DND-41 (cell line): ENCODE data around the gene DAPP1.

Source experiments
- ATAC-seq: fragments of 200-7000 bp; cut with Tn5 transposase; 3 replicates; pipeline ENCODE4 v1.9.1; 2021; ENCODE audit warnings: low read depth; ENCODE audit not compliant: insufficient read depth
- DNase-seq: peaks from one replicate; pipeline ENCODE4 v3.0.0-alpha.2; 2020
- H2AFZ ChIP-seq: 2 replicates; pipeline ENCODE4 v1.6.0; 2012; ENCODE audit warnings: low read depth, low read length
- H3K27ac ChIP-seq: 2 replicates; pipeline ENCODE4 v1.5.1; 2012; ENCODE audit warnings: low read length, inconsistent platforms
- H3K27me3 ChIP-seq: fragments of 200-600 bp; sonication (generic); 2 replicates; pipeline ENCODE4 v1.6.0; 2012; ENCODE audit warnings: low read length, mild to moderate bottlenecking, inconsistent platforms; ENCODE audit not compliant: insufficient read depth, poor library complexity
- H3K36me3 ChIP-seq: 2 replicates; pipeline ENCODE4 v1.5.1; 2012; ENCODE audit warnings: low read length, inconsistent platforms; ENCODE audit not compliant: insufficient read depth
- H3K4me1 ChIP-seq: 2 replicates; pipeline ENCODE4 v1.5.1; 2012; ENCODE audit warnings: mild to moderate bottlenecking, low read length; ENCODE audit not compliant: insufficient read depth
- H3K4me2 ChIP-seq: 2 replicates; pipeline ENCODE4 v1.6.0; 2012; ENCODE audit warnings: mild to moderate bottlenecking, moderate library complexity, low read length, inconsistent platforms; ENCODE audit not compliant: insufficient read depth
- H3K4me3 ChIP-seq, 2 experiments: fragments of 200-600 bp in 1 of 2; shearing (Covaris generic) in 1 of 2; 2 replicates each; pipeline ENCODE4 v1.5.1; 2012 to 2016; ENCODE audit warnings: inconsistent platforms in 2 of 2, low read length in 2 of 2, mild to moderate bottlenecking in 2 of 2, low read depth in 1 of 2, moderate library complexity in 1 of 2
- H3K79me2 ChIP-seq: 2 replicates; pipeline ENCODE4 v1.6.0; 2012; ENCODE audit warnings: low read length, inconsistent platforms; ENCODE audit not compliant: insufficient read depth
- H3K9ac ChIP-seq: 2 replicates; pipeline ENCODE4 v1.6.0; 2012; ENCODE audit warnings: low read depth, mild to moderate bottlenecking, inconsistent platforms, low read length, moderate library complexity
- H3K9me3 ChIP-seq: 2 replicates; pipeline ENCODE4 v1.5.1; 2012; ENCODE audit warnings: low read length, moderate library complexity, mild to moderate bottlenecking, inconsistent platforms; ENCODE audit not compliant: insufficient read depth, severe bottlenecking
- H4K20me1 ChIP-seq: 2 replicates; pipeline ENCODE4 v1.6.0; 2012; ENCODE audit warnings: low read length; ENCODE audit not compliant: insufficient read depth
- EZH2 ChIP-seq: IDR thresholded peaks from 3 replicates; pipeline ENCODE4 v1.6.1; 2012; ENCODE audit warnings: borderline replicate concordance, low read depth, mild to moderate bottlenecking, moderate library complexity, low read length, inconsistent platforms; ENCODE audit not compliant: severe bottlenecking
- TF ChIP-seq, protein P1 (sequence below): IDR thresholded peaks from 2 replicates; pipeline ENCODE4 v1.5.1; 2012; ENCODE audit warnings: borderline replicate concordance, low read length, moderate library complexity, mild to moderate bottlenecking; ENCODE audit not compliant: poor library complexity, severe bottlenecking; ENCODE audit errors: extremely low read depth

The DAPP1 gene

DNA sequence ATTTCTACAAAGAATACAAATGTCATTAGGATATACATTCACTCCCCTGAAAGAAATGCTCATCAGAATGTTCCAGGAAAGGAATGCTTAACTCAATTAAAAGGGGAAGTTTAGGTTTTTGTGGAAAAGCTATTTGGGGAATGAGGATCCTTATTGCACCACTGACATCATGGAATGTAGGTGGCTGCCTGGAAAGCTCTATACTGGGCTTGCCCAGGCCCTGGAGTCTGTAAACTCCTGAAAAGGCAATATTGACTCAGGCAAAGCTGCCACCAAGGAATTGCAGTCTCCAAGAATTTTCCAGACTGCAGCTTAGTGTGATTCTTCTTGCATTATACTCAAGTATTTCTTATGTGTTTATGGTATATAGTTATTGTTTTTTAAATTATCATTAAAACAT, 15.7 kb downstream of the DAPP1 start:
- Histone ChIP-seq H3K4me2 (no peak overlapping the region), H3K27me3 (peaks cover 3% of the 10 kb centered on the region), H3K4me1 (no peaks in the 10 kb centered on the region), H3K9ac (no peak overlapping the region), H3K9me3 (no peaks in the 10 kb centered on the region), H3K79me2 (no peaks in the 10 kb centered on the region), H4K20me1 (no peaks in the 10 kb centered on the region), H2AFZ (no peak overlapping the region), H3K4me3 (no peak overlapping the region), H3K27ac (no peak overlapping the region), H3K36me3 (no peaks in the 10 kb centered on the region)
- DNase-seq (no peak), ATAC-seq (no peak)
- no peak for TF ChIP-seq EZH2
- TF ChIP-seq, protein P1, sequence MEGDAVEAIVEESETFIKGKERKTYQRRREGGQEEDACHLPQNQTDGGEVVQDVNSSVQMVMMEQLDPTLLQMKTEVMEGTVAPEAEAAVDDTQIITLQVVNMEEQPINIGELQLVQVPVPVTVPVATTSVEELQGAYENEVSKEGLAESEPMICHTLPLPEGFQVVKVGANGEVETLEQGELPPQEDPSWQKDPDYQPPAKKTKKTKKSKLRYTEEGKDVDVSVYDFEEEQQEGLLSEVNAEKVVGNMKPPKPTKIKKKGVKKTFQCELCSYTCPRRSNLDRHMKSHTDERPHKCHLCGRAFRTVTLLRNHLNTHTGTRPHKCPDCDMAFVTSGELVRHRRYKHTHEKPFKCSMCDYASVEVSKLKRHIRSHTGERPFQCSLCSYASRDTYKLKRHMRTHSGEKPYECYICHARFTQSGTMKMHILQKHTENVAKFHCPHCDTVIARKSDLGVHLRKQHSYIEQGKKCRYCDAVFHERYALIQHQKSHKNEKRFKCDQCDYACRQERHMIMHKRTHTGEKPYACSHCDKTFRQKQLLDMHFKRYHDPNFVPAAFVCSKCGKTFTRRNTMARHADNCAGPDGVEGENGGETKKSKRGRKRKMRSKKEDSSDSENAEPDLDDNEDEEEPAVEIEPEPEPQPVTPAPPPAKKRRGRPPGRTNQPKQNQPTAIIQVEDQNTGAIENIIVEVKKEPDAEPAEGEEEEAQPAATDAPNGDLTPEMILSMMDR: no peak

DNA sequence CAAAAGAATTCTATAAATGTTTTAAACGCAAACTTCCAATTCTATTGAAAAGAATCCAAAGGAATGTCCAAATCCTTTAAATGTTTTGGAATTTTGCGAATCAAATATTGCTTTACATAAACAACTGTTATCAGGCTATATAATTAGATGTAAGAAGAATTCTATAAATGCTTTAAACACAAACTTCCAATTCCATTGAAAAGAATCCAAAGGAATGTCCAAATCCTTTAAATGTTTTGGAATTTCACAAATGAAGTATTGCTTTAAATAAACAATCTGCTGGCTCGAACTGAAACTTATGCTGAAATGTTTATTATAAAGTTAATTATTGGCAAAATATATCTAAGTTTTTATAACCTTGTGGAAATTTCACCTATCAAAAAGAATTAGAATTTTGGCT, 16.1 kb downstream of the DAPP1 start:
- H3K9ac ChIP-seq: no peak overlapping the region
- no peaks in the 10 kb centered on the region for H3K79me2 ChIP-seq
- no peaks in the 10 kb centered on the region for H3K9me3 ChIP-seq
- no peak overlapping the region for H3K4me2 ChIP-seq
- H2AFZ ChIP-seq: no peak overlapping the region
- H3K4me3 ChIP-seq: no peak overlapping the region
- DNase-seq: no peak
- no peaks in the 10 kb centered on the region for H4K20me1 ChIP-seq
- no peaks in the 10 kb centered on the region for H3K4me1 ChIP-seq
- H3K27ac ChIP-seq: no peak overlapping the region
- H3K36me3 ChIP-seq: no peaks in the 10 kb centered on the region
- no peak for ATAC-seq
- H3K27me3 ChIP-seq: peaks cover 3% of the 10 kb centered on the region
- TF ChIP-seq EZH2: no peak
- TF ChIP-seq, protein P1: no peak

DNA sequence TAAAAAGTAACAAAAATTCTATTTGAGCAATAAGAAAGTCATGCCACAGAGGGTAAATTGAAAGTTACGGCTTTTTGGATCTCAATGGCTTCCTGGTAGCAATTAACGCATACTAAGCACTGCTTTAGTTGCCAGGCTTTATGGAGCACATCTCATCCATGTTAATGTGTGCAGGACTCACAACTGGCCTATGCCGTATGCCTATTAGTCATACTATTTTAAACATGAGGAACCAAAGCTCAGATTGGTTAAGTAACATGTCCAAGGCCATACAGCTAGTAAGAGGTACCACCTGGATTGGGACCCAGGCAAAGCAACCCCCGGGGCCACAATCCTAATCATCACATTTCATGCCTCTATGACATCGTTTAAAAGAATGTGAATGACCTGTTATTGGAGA, 17.1 kb downstream of the DAPP1 start:
- Histone ChIP-seq H2AFZ (no peak overlapping the region), H3K79me2 (no peaks in the 10 kb centered on the region), H3K27me3 (no peaks in the 10 kb centered on the region), H3K9ac (no peak overlapping the region), H3K9me3 (no peaks in the 10 kb centered on the region), H4K20me1 (no peaks in the 10 kb centered on the region), H3K36me3 (no peaks in the 10 kb centered on the region), H3K4me1 (no peaks in the 10 kb centered on the region), H3K27ac (no peak overlapping the region), H3K4me2 (no peak overlapping the region), H3K4me3 (no peak overlapping the region)
- DNase-seq: no peak
- ATAC-seq: no peak
- no peak for TF ChIP-seq EZH2
- TF ChIP-seq, protein P1: no peak

DNA sequence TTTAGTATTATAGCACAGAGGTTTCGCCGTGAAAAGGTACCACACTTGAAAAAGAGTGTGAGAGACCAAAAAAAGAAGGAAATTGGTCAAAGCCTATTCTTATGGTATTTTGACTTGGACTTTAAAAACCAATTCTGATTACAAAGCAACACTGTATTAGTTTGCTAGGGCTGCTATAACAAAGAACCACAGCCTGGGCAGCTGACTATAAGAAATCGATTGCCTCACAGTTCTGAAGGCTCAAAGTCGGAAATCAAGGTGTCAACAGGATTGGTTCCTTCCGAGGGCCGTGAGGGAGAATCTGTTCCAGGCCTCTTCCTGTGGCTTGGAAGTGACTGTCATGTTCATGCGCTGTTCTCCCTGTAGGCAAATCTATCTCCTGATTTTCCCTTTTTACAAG, 17.9 kb downstream of the DAPP1 start:
- no peaks in the 10 kb centered on the region for H3K9me3 ChIP-seq
- no peak for ATAC-seq
- no peaks in the 10 kb centered on the region for H3K4me1 ChIP-seq
- DNase-seq: no peak
- no peaks in the 10 kb centered on the region for H4K20me1 ChIP-seq
- no peak overlapping the region for H3K4me2 ChIP-seq
- H3K9ac ChIP-seq: no peak overlapping the region
- H3K27me3 ChIP-seq: no peaks in the 10 kb centered on the region
- TF ChIP-seq, protein P1: no peak
- no peak for TF ChIP-seq EZH2
- H3K27ac ChIP-seq: no peak overlapping the region
- H2AFZ ChIP-seq: no peak overlapping the region
- H3K36me3 ChIP-seq: no peaks in the 10 kb centered on the region
- H3K4me3 ChIP-seq: no peak overlapping the region
- no peaks in the 10 kb centered on the region for H3K79me2 ChIP-seq
